Measurements from ENCODE around the gene OR6S1. TPM values are rescaled to one million over a fixed set of nuclear protein-coding genes. Genes with fewer than 3 reads are reported as not detected.

OR6S1 gene
- total and polyA plus RNA-seq, 10 of the 15 experiments (the other 5 are each of a cell fraction or from before 2014, with no cell fraction given), result 0.22 to 0.67 (median 0.43) TPM; not detected in 4

DNA sequence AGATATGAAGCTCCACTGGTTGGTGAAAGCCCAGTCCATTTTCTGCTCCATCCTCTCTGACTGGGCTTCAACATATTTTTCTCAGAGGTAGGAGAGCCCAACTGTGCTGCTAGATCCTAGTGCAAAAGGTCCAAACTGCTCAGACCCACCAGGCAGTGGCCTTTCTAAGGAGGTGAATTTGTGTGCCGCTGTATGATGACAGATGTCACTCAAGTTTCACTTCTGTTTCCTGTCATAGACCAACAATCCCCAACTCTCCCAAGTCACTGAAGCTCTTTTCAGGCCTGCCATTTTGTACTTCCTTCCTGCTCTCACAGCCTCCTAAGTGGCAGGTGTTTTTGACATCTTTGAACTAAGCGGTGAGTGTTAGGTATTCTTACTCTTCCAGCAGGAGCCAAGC is 26.5 kb upstream of the OR6S1 start (continued):
- TF ChIP-seq BCLAF1 (IDR thresholded peaks at IDR 0.05), result no peak
- peak; percentile 79 for TF ChIP-seq IKZF1 (conservative IDR thresholded peaks at IDR 0.05)
- TF ChIP-seq MXI1 (IDR thresholded peaks at IDR 0.05; ENCODE audit: low read depth, low read length), result no peak
- no peak for TF ChIP-seq RAD21 (IDR thresholded peaks at IDR 0.05; ENCODE audit: insufficient read depth, low read depth, low read length)
- 0 out of 4 replicates have a peak, but pooled peaks of 1 of the 2 experiments have one; percentile 32 for TF ChIP-seq SRF (IDR thresholded peaks at IDR 0.05; ENCODE audit: low read depth in 2 of 2, low read length in 2 of 2)
- TF ChIP-seq, protein P1, sequence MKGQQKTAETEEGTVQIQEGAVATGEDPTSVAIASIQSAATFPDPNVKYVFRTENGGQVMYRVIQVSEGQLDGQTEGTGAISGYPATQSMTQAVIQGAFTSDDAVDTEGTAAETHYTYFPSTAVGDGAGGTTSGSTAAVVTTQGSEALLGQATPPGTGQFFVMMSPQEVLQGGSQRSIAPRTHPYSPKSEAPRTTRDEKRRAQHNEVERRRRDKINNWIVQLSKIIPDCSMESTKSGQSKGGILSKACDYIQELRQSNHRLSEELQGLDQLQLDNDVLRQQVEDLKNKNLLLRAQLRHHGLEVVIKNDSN (IDR thresholded peaks at IDR 0.05; ENCODE audit: borderline replicate concordance, extremely low read length, insufficient read depth, low read depth, low read length), result no peak
- no peak for TF ChIP-seq RELA (IDR thresholded peaks at IDR 0.05; ENCODE audit: borderline replicate concordance, partially characterized antibody)
- peak; percentile 59; the same call in 1 of the 2 replicates for TF ChIP-seq FOXM1 (IDR thresholded peaks at IDR 0.05; ENCODE audit: low read depth, low read length)
- TF ChIP-seq CREB1 (IDR thresholded peaks at IDR 0.05; ENCODE audit: low read depth), result no peak
- no peak for TF ChIP-seq ZBTB4 (CRISPR knock-in tag; IDR thresholded peaks at IDR 0.05)
- TF ChIP-seq ESRRA (IDR thresholded peaks at IDR 0.05; ENCODE audit: low read length), result no peak
- no peak for TF ChIP-seq POLR2AphosphoS2 (IDR thresholded peaks at IDR 0.05; ENCODE audit: low read depth, low read length)
- TF ChIP-seq, protein P2, sequence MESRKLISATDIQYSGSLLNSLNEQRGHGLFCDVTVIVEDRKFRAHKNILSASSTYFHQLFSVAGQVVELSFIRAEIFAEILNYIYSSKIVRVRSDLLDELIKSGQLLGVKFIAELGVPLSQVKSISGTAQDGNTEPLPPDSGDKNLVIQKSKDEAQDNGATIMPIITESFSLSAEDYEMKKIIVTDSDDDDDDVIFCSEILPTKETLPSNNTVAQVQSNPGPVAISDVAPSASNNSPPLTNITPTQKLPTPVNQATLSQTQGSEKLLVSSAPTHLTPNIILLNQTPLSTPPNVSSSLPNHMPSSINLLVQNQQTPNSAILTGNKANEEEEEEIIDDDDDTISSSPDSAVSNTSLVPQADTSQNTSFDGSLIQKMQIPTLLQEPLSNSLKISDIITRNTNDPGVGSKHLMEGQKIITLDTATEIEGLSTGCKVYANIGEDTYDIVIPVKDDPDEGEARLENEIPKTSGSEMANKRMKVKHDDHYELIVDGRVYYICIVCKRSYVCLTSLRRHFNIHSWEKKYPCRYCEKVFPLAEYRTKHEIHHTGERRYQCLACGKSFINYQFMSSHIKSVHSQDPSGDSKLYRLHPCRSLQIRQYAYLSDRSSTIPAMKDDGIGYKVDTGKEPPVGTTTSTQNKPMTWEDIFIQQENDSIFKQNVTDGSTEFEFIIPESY (IDR thresholded peaks at IDR 0.05), result no peak
- no peak; the same call in 1 of the 2 replicates for TF ChIP-seq BACH1 (IDR thresholded peaks at IDR 0.05; ENCODE audit: borderline replicate concordance)
- TF ChIP-seq GABPA (IDR thresholded peaks at IDR 0.05; ENCODE audit: low read depth), result no peak
- TF ChIP-seq NFIC (IDR thresholded peaks at IDR 0.05; ENCODE audit: low read depth, low read length), result peak; percentile 85; the same call in 1 of the 2 replicates
- no peak for TF ChIP-seq EZH2 (IDR thresholded peaks at IDR 0.05; ENCODE audit: borderline replicate concordance, control insufficient read depth, low read depth, low read length)
- 0 out of 2 replicates have a peak, but pooled peaks have one; percentile 18 for TF ChIP-seq CBX5 (IDR thresholded peaks at IDR 0.05; ENCODE audit: low read depth)
- TF ChIP-seq NFYB (IDR thresholded peaks at IDR 0.05; ENCODE audit: insufficient read depth, low read depth, low read length), result no peak

Measured in GM12878 (cell line).